Immature natural killer cell (primary cell): ENCODE data around the gene MDH2. TPM values are rescaled to one million over a fixed set of nuclear protein-coding genes. Genes with fewer than 3 reads are reported as not detected.
A peak's percentile ranks its signal among the peaks of the same experiment; 100 is the strongest.
"Not testable (repeated sequence)": the region's sequence is repeated elsewhere in the genome, so short reads cannot be mapped to it uniquely, and the experiment has no call there.

ENCODE experiments used
- DNase-seq, 3 donors: peaks; one replicate each; pipeline ENCODE4 v3.0.0; 2022; ENCODE audit warnings: mixed read lengths in 1 of 3
- H3K27ac Mint-ChIP-seq, 6 donors: one replicate each; pipeline ENCODE4 v1.8.0; 2020; ENCODE audit warnings: mixed read lengths in 6 of 6, mild to moderate bottlenecking in 5 of 6, inconsistent platforms in 4 of 6, moderate library complexity in 3 of 6
- H3K27me3 Mint-ChIP-seq, 3 donors: one replicate each; pipeline ENCODE4 v1.8.0; 2020 to 2021; ENCODE audit warnings: low read depth in 3 of 3, mild to moderate bottlenecking in 3 of 3, mixed read lengths in 3 of 3, moderate library complexity in 3 of 3, inconsistent platforms in 1 of 3
- H3K36me3 Mint-ChIP-seq, 3 donors: one replicate each; pipeline ENCODE4 v1.8.0; 2020; ENCODE audit warnings: mixed read lengths in 3 of 3, inconsistent platforms in 2 of 3, mild to moderate bottlenecking in 2 of 3
- H3K4me1 Mint-ChIP-seq, 2 donors: one replicate each; pipeline ENCODE4 v1.8.0; 2020; ENCODE audit warnings: inconsistent platforms in 2 of 2, mild to moderate bottlenecking in 2 of 2, mixed read lengths in 2 of 2, moderate library complexity in 1 of 2
- H3K4me3 Mint-ChIP-seq, 5 donors: one replicate each; pipeline ENCODE4 v1.8.0; 2020; ENCODE audit warnings: mild to moderate bottlenecking in 5 of 5, mixed read lengths in 5 of 5, inconsistent platforms in 3 of 5, moderate library complexity in 3 of 5
- H3K9me3 Mint-ChIP-seq, 6 donors: one replicate each; pipeline ENCODE4 v1.8.0; 2020; ENCODE audit warnings: mild to moderate bottlenecking in 6 of 6, mixed read lengths in 6 of 6, inconsistent platforms in 4 of 6, moderate library complexity in 3 of 6
- polyA plus RNA-seq, 3 donors: library from polyadenylated mRNA; unstranded; fragments of 300-500 nt; fragmentation: Illumina TruSeq; gene quantifications; one replicate each; pipeline ENCODE4 v1.2.3, GENCODE V29; 2021

The MDH2 gene
- polyA plus RNA-seq, 3 donors from 2014 or later: 154 to 180 (median 161) TPM

DNA sequence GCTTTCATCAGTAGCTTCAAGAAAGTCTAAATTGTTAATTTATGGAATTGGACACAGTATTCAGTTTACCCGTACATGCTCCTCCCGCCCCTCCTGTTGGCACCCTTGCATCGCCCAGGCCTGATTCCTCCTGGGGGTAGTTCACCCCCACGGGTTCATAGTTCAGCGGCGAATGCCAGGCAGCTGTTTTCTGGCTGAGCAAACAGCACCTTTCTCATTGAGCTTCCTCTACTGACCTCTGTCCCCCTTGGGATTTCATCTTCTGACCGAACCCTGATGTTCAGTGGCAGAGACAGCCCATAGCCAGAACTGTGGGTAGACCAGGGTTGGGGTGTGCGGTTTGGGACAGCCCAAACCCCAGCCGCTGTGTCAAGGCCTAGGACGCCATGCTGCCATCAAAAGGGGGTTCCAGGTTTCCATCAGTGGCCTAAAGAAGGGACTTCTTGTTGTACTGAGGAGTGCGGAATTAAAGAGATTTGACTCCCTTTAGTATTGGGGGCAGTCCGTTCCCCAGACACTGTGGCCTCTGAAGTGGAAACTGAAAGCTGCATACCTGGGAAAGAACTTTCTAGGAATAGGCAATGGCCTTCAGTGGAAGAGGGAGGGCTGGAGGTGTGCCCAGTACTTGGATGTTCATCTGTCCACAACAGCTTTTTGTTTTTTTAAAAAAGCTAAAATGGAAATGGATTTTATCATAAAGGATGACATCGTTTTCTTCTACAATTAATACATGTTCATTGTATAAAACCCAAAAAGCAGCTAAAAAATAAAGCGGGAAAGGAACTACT is 19.0 kb downstream of the MDH2 start:
- H3K9me3 Mint-ChIP-seq: no peaks in the 10 kb centered on the region
- H3K4me3 Mint-ChIP-seq: no peak overlapping the region
- H3K36me3 Mint-ChIP-seq: peaks cover 9 to 40% (median 25%) of the 10 kb centered on the region in 3 donors
- peak overlapping the region in 1 of 6 donors; percentile 55 for H3K27ac Mint-ChIP-seq
- H3K4me1 Mint-ChIP-seq: no peaks in the 10 kb centered on the region
- peaks cover 0 to 3% (median 0%) of the 10 kb centered on the region in 3 donors for H3K27me3 Mint-ChIP-seq
- DNase-seq: no peak

GRCh38 chr7:76069238-76069638 is 21.3 kb downstream of the MDH2 start:
- DNase-seq: no peak
- no peak overlapping the region for H3K27ac Mint-ChIP-seq
- H3K4me3 Mint-ChIP-seq: no peak overlapping the region

GRCh38 chr7:76071316-76072242 is 23.7 kb downstream of the MDH2 start:
- Mint-ChIP-seq H3K9me3 (no peaks in the 10 kb centered on the region), H3K27ac (no peak overlapping the region)

More at GRCh38 chr7:76069238-76069638, 21.3 kb downstream of the MDH2 start:
- H3K27me3 Mint-ChIP-seq: peaks cover 0 to 3% (median 0%) of the 10 kb centered on the region in 3 donors
- peaks cover 5 to 25% (median 21%) of the 10 kb centered on the region in 3 donors for H3K36me3 Mint-ChIP-seq
- H3K4me1 Mint-ChIP-seq: no peaks in the 10 kb centered on the region
- H3K9me3 Mint-ChIP-seq: no peaks in the 10 kb centered on the region

DNA sequence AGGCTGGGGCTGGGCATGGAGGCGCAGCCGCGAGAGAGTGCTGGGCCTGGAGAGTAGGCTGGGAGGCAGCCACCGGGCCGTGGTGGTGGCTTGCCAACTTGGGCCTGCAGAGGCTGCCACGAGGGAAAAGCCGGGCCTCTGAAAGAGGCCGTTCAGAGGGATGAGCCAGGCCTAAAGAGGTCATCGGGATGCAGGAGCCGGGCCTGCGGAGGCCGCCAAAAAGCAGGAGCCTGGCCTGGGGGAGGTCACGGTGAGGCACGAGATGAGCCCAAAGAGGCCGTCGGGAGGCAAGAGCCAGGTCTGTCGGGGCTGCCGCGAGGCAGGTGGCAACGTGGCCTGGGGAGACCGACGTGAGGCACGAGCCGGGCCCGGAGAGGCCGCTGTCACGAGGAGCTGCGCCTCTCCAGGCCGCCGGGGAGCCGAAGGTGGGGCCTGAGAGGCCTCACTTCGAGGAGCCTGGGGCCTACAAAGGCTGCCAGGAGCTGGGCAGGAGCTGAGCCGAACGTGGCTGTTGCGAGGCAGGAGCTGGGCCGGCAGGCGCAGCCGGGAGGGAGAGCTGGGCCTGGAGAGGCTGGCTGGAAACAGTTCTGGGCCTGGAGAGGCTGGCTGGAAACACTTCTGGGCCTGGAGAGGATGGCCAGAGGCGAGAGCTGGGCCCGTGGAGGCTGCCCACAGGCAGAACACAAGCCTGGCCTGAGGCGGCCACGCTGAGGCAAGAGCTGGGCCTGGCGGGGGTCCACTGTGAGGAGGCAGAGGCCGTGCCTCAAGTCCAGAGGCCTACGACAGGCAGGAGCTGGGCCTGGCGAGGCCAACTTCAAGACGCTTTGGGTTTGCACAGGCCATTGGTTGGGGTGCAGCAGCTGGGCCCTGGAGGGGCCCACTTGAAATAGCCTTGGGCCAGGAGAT is 24.6 kb downstream of the MDH2 start:
- H3K4me1 Mint-ChIP-seq: peaks cover 0 to 4% of the 10 kb centered on the region in 2 donors
- H3K27me3 Mint-ChIP-seq: peaks cover 0 to 2% (median 0%) of the 10 kb centered on the region in 3 donors
- H3K9me3 Mint-ChIP-seq: no peaks in the 10 kb centered on the region
- H3K4me3 Mint-ChIP-seq: no peak overlapping the region
- no peaks in the 10 kb centered on the region for H3K36me3 Mint-ChIP-seq
- no peak for DNase-seq
- H3K27ac Mint-ChIP-seq: no peak overlapping the region

More at GRCh38 chr7:76071316-76072242, 23.7 kb downstream of the MDH2 start:
- Mint-ChIP-seq H3K4me3 (no peak overlapping the region), H3K4me1 (no peaks in the 10 kb centered on the region), H3K27me3 (peaks cover 0 to 3% (median 2%) of the 10 kb centered on the region in 3 donors), H3K36me3 (peaks cover 0 to 4% (median 4%) of the 10 kb centered on the region in 3 donors)
- DNase-seq: no peak

DNA sequence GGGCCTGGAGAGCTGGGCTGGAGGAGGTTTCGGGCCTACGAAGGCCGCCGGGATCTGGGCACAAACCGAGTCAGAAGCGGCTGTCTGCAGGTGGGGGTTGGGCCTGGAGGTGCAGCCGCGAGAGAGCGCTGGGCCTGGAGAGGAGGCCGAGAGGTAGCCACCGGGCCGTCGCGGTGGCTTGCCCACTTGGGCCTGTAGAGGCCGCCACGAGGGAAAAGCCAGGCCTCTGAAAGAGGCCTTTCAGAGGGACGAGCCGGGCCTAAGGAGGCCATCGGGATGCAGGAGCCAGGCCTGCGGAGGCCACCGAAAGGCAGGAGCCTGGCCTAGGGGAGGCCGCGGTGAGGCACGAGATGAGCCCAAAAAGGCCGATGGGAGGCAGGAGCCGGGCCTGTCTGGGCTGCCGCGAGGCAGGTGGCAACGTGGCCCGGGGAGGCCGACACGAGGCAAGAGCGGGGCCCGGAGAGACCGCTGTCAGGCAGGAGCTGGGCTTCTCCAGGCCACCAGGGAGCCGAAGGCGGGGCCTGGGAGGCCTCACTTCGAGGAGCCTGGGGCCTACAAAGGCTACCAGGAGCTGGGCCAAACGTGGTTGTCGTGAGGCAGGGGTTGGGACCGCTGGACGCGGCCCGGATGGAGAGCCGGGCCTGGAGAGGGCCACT is 25.6 kb downstream of the MDH2 start:
- H3K27ac Mint-ChIP-seq: no peak overlapping the region
- H3K9me3 Mint-ChIP-seq: no peaks in the 10 kb centered on the region
- DNase-seq: no peak
- peaks cover 0 to 2% (median 0%) of the 10 kb centered on the region in 3 donors for H3K27me3 Mint-ChIP-seq
- no peaks in the 10 kb centered on the region for H3K36me3 Mint-ChIP-seq
- peaks cover 0 to 5% of the 10 kb centered on the region in 2 donors for H3K4me1 Mint-ChIP-seq
- H3K4me3 Mint-ChIP-seq: no peak overlapping the region

GRCh38 chr7:76074306-76074971 is 26.5 kb downstream of the MDH2 start:
- H3K9me3 Mint-ChIP-seq: no peaks in the 10 kb centered on the region
- DNase-seq: no peak
- H3K27ac Mint-ChIP-seq: no peak overlapping the region
- peaks cover 0 to 5% of the 10 kb centered on the region in 2 donors for H3K4me1 Mint-ChIP-seq
- peaks cover 0 to 2% (median 1%) of the 10 kb centered on the region in 3 donors for H3K27me3 Mint-ChIP-seq
- H3K36me3 Mint-ChIP-seq: no peaks in the 10 kb centered on the region
- no peak overlapping the region for H3K4me3 Mint-ChIP-seq

GRCh38 chr7:76074972-76075370 is 27.1 kb downstream of the MDH2 start:
- Mint-ChIP-seq H3K4me1 (peaks cover 0 to 5% of the 10 kb centered on the region in 2 donors), H3K36me3 (no peaks in the 10 kb centered on the region), H3K4me3 (no peak overlapping the region), H3K27ac (no peak overlapping the region), H3K27me3 (peaks cover 0 to 2% (median 2%) of the 10 kb centered on the region in 3 donors), H3K9me3 (no peaks in the 10 kb centered on the region)
- no peak for DNase-seq

- Mint-ChIP-seq H3K27me3 (peaks cover 0 to 2% (median 2%) of the 10 kb centered on the region in 3 donors), H3K4me3 (no peak overlapping the region), H3K36me3 (no peaks in the 10 kb centered on the region), H3K27ac (no peak overlapping the region), H3K9me3 (no peaks in the 10 kb centered on the region), H3K4me1 (peaks cover 0 to 5% of the 10 kb centered on the region in 2 donors)
- DNase-seq: no peak
Measured at GRCh38 chr7:76076995-76077394, 29.1 kb downstream of the MDH2 start.

GRCh38 chr7:76077435-76077834 is 29.5 kb downstream of the MDH2 start:
- Mint-ChIP-seq H3K9me3 (no peaks in the 10 kb centered on the region), H3K27ac (no peak overlapping the region), H3K36me3 (no peaks in the 10 kb centered on the region), H3K4me1 (peaks cover 0 to 5% of the 10 kb centered on the region in 2 donors), H3K27me3 (peaks cover 2 to 3% (median 2%) of the 10 kb centered on the region in 3 donors), H3K4me3 (no peak overlapping the region)
- DNase-seq: no peak

- Mint-ChIP-seq H3K4me1 (peaks cover 0 to 5% of the 10 kb centered on the region in 2 donors), H3K27me3 (peaks cover 2 to 4% (median 2%) of the 10 kb centered on the region in 3 donors), H3K4me3 (no peak overlapping the region), H3K36me3 (no peaks in the 10 kb centered on the region), H3K9me3 (no peaks in the 10 kb centered on the region), H3K27ac (no peak overlapping the region)
- no peak for DNase-seq
Measured at GRCh38 chr7:76080204-76080603, 32.3 kb downstream of the MDH2 start.

DNA sequence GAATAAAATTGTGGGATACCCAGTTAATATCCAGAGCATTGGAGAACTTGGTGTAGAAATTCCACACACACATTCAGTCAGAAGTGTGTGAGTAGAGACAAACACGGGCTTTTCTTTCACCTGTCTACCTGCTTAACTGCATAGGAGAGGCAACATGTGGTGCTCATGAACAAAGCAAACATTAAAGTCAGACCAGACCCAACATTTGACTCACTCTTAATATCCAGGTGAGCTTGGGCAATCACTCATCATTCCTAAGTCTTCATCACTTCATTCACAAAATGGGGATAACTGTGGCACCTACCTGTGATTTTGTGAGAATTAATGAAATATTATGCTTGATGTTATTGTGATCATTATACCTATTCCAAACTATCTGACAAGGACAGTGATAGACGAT is 36.2 kb downstream of the MDH2 start:
- H3K9me3 Mint-ChIP-seq, DNase-seq, H3K4me1 Mint-ChIP-seq, H3K27me3 Mint-ChIP-seq, H3K4me3 Mint-ChIP-seq, H3K36me3 Mint-ChIP-seq, H3K27ac Mint-ChIP-seq: not testable (repeated sequence)

DNA sequence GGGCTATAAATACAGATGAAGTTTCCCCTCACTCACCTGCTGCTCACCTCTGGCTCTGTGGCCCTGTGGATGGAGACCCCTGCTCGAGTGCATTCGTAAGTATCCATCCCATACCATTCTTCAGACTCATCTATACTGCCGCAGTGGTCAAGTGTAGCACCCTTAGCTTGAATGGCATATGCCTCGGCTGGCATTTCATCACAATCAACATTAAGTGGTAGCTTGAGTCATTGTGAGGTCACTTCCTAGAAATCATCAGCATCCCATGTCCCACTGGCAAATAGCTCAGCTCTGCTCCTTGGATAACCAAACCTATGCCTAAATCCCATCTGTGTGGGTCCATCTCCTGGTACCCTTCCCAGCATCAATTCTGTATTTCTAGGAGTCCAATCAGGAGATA is 38.2 kb downstream of the MDH2 start:
- H3K9me3 Mint-ChIP-seq: no peaks in the 10 kb centered on the region
- no peaks in the 10 kb centered on the region for H3K4me1 Mint-ChIP-seq
- no peaks in the 10 kb centered on the region for H3K36me3 Mint-ChIP-seq
- H3K4me3 Mint-ChIP-seq: no peak overlapping the region
- H3K27me3 Mint-ChIP-seq: peaks cover 4% of the 10 kb centered on the region in 3 donors
- no peak for DNase-seq
- H3K27ac Mint-ChIP-seq: no peak overlapping the region
